ENCODE data around the gene CLEC12A. TPM values are rescaled to one million over a fixed set of nuclear protein-coding genes. Genes with fewer than 3 reads are reported as not detected.

The CLEC12A gene
- polyA plus RNA-seq (2011; rRNA removed) (not detected in 2 replicates), polyA minus RNA-seq (2011; rRNA and poly(A)+ RNA removed) (not detected in 2 replicates)

GRCh38 chr12:9971181-9971580, at the start of gene CLEC12A:
Gene CLEC12A, plus strand, starts transcription at chr12:9971409. Its CDS starts 188 bp downstream, at chr12:9971597.
- no peak within 1 kb of the TSS for H3K4me3 ChIP-seq (ENCODE audit: low read depth, low read length)
- DNase-seq (ENCODE audit: low read depth), result no peak
- no peaks in the 10 kb centered on the region for H3K36me3 ChIP-seq (ENCODE audit: control insufficient read depth, insufficient read depth, low read length)
- no peak for TF ChIP-seq CTCF (IDR thresholded peaks at IDR 0.05; ENCODE audit: insufficient read depth, low read depth, low read length)
- POLR2A ChIA-PET, result no interaction called here
- 0 out of 2 replicates have a peak, but pooled peaks cover 2% of the 10 kb centered on the region for H3K27me3 ChIP-seq (ENCODE audit: control insufficient read depth, insufficient read depth, low read length)
- CTCF ChIA-PET, result no interaction called here

- no peaks in the 10 kb centered on the region; the same call in 1 of the 2 replicates for H3K27me3 ChIP-seq (ENCODE audit: control insufficient read depth, insufficient read depth, low read length)
- CTCF ChIA-PET, result interaction anchor here (0.8 to 2.9 kb wide), 2 partner anchors 109 to 172 kb away, joined by 4 to 20 read pairs; no protein-coding TSS in a partner anchor
- H3K36me3 ChIP-seq (ENCODE audit: control insufficient read depth, insufficient read depth, low read length), result no peaks in the 10 kb centered on the region
- H3K4me3 ChIP-seq (ENCODE audit: low read depth, low read length), result no peak overlapping the region
- no peak for TF ChIP-seq CTCF (IDR thresholded peaks at IDR 0.05; ENCODE audit: insufficient read depth, low read depth, low read length)
- no peak for DNase-seq (ENCODE audit: low read depth)
- POLR2A ChIA-PET, result no interaction called here
Observed at GRCh38 chr12:9922429-9922828, 48.8 kb upstream of the CLEC12A start.

- Histone ChIP-seq H3K36me3 (ENCODE audit: control insufficient read depth, insufficient read depth, low read length) (no peaks in the 10 kb centered on the region), H3K4me3 (ENCODE audit: low read depth, low read length) (no peak overlapping the region), H3K27me3 (ENCODE audit: control insufficient read depth, insufficient read depth, low read length) (no peaks in the 10 kb centered on the region)
- TF ChIP-seq CTCF (IDR thresholded peaks at IDR 0.05; ENCODE audit: insufficient read depth, low read depth, low read length), result peak; percentile 64
- ChIA-PET CTCF (interaction anchor here (0.6 to 5.1 kb wide), 5 partner anchors 14 to 179 kb away, joined by 3 to 64 read pairs (median 8); no protein-coding TSS in a partner anchor), POLR2A (no interaction called here)
- no peak for DNase-seq (ENCODE audit: low read depth)
Observed at GRCh38 chr12:9925705-9926393, 45.4 kb upstream of the CLEC12A start.

GRCh38 chr12:9926876-9927275, 44.3 kb upstream of the CLEC12A start:
- no peak for TF ChIP-seq CTCF (IDR thresholded peaks at IDR 0.05; ENCODE audit: insufficient read depth, low read depth, low read length)
- DNase-seq (ENCODE audit: low read depth), result no peak
- Histone ChIP-seq H3K36me3 (ENCODE audit: control insufficient read depth, insufficient read depth, low read length) (no peaks in the 10 kb centered on the region), H3K27me3 (ENCODE audit: control insufficient read depth, insufficient read depth, low read length) (no peaks in the 10 kb centered on the region), H3K4me3 (ENCODE audit: low read depth, low read length) (no peak overlapping the region)
- ChIA-PET POLR2A (no interaction called here), CTCF (interaction anchor here (1.2 to 5.1 kb wide), 4 partner anchors 13 to 180 kb away, joined by 4 to 64 read pairs (median 17); no protein-coding TSS in a partner anchor)

GRCh38 chr12:9928607-9929006, 42.6 kb upstream of the CLEC12A start:
- POLR2A ChIA-PET, result no interaction called here
- Histone ChIP-seq H3K36me3 (ENCODE audit: control insufficient read depth, insufficient read depth, low read length) (no peaks in the 10 kb centered on the region), H3K27me3 (ENCODE audit: control insufficient read depth, insufficient read depth, low read length) (no peaks in the 10 kb centered on the region), H3K4me3 (ENCODE audit: low read depth, low read length) (no peak overlapping the region)
- CTCF ChIA-PET, result interaction anchor here (2.4 to 5.1 kb wide), 2 partner anchors 114 to 178 kb away, joined by 26 to 64 read pairs; no protein-coding TSS in a partner anchor
- no peak for DNase-seq (ENCODE audit: low read depth)
- no peak for TF ChIP-seq CTCF (IDR thresholded peaks at IDR 0.05; ENCODE audit: insufficient read depth, low read depth, low read length)

All from BJ (cell line).